Gastroesophageal sphincter (tissue), 3 donors: Measurements from ENCODE around the gene PDZD8.

Source experiments
- POLR2A ChIP-seq, 2 donors: fragments of 450-650 bp; IDR thresholded peaks; one replicate each; pipeline ENCODE4 v1.6.1; 2017; ENCODE audit warnings: antibody characterized with exemption in 2 of 2, mild to moderate bottlenecking in 2 of 2, moderate library complexity in 1 of 2
- POLR2AphosphoS5 ChIP-seq: sonication (generic); formaldehyde crosslinking; IDR thresholded peaks from one replicate; pipeline ENCODE4 v1.6.1; 2017; ENCODE audit warnings: antibody characterized with exemption
- TF ChIP-seq, protein P1 (sequence below), 4 experiments: fragments of 200-600 bp in 2 of 4; fragments of 450-650 bp in 2 of 4; sonication (generic) in 1 of 4; IDR thresholded peaks; one replicate each; pipeline ENCODE4 v1.5.1; 2017 to 2019; ENCODE audit warnings: antibody characterized with exemption in 4 of 4, mild to moderate bottlenecking in 2 of 4, moderate library complexity in 2 of 4

GRCh38 chr10:117360994-117361667 lies 14.1 kb downstream of the PDZD8 start:
- TF ChIP-seq, protein P1, sequence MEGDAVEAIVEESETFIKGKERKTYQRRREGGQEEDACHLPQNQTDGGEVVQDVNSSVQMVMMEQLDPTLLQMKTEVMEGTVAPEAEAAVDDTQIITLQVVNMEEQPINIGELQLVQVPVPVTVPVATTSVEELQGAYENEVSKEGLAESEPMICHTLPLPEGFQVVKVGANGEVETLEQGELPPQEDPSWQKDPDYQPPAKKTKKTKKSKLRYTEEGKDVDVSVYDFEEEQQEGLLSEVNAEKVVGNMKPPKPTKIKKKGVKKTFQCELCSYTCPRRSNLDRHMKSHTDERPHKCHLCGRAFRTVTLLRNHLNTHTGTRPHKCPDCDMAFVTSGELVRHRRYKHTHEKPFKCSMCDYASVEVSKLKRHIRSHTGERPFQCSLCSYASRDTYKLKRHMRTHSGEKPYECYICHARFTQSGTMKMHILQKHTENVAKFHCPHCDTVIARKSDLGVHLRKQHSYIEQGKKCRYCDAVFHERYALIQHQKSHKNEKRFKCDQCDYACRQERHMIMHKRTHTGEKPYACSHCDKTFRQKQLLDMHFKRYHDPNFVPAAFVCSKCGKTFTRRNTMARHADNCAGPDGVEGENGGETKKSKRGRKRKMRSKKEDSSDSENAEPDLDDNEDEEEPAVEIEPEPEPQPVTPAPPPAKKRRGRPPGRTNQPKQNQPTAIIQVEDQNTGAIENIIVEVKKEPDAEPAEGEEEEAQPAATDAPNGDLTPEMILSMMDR (IDR thresholded peaks at IDR 0.05): no peak
- TF ChIP-seq POLR2AphosphoS5: no peak
- TF ChIP-seq POLR2A (IDR thresholded peaks at IDR 0.05): no peak
